GM23338 (cell line): ENCODE data around the gene JOSD1. TPM values are rescaled to one million over a fixed set of nuclear protein-coding genes. Genes with fewer than 3 reads are reported as not detected.

Experiments used
- EZH2 ChIP-seq: fragments of 200-600 bp; sonication (generic); IDR thresholded peaks from one replicate; pipeline ENCODE4 v1.8.0; 2017; ENCODE audit warnings: antibody characterized with exemption, mild to moderate bottlenecking, low read depth; ENCODE audit not compliant: unreplicated experiment
- JUNB ChIP-seq: IDR thresholded peaks from one replicate; pipeline ENCODE4 v1.6.1; 2016; ENCODE audit warnings: antibody characterized with exemption; ENCODE audit not compliant: unreplicated experiment
- NANOG ChIP-seq: IDR thresholded peaks from 2 replicates; pipeline ENCODE4 v1.6.1; 2016; ENCODE audit warnings: antibody characterized with exemption, borderline replicate concordance
- POLR2AphosphoS5 ChIP-seq: IDR thresholded peaks from 2 replicates; pipeline ENCODE4 v1.6.1; 2016; ENCODE audit warnings: antibody characterized with exemption, low read depth
- STAT1 ChIP-seq: IDR thresholded peaks from one replicate; pipeline ENCODE4 v1.6.1; 2016; ENCODE audit warnings: antibody characterized with exemption; ENCODE audit not compliant: unreplicated experiment
- ZNF331 ChIP-seq: fragments of 250-450 bp; sonication (Bioruptor Pico); IDR thresholded peaks from 2 replicates; pipeline ENCODE4 v1.5.0; 2020; ENCODE audit warnings: low read depth, mild to moderate bottlenecking, moderate library complexity
- polyA plus RNA-seq: library from polyadenylated mRNA; unstranded; fragments of >200 nt; fragmentation: Nextera tagmentation; extraction: Ambion mirVana; gene quantifications from 2 replicates; pipeline ENCODE4 v1.2.1, GENCODE V29; 2016
- total RNA-seq: library from RNA; depleted of rRNA; stranded (reverse); fragments of >200 nt; shearing (Covaris generic); gene quantifications from 2 replicates; pipeline ENCODE4 v1.2.3, GENCODE V29; 2014
- TF ChIP-seq, protein P1 (sequence below): fragments of 250-450 bp; sonication (Bioruptor Pico); IDR thresholded peaks from 2 replicates; pipeline ENCODE4 v1.5.0; 2020; ENCODE audit warnings: mild to moderate bottlenecking, moderate library complexity
- TF ChIP-seq, protein P2 (sequence below), 2 experiments: fragments of 200-600 bp in 1 of 2; sonication (generic) in 1 of 2; conservative IDR thresholded peaks; 2 replicates each; pipeline versions ENCODE4 v1.5.1 to v1.6.1; 2016 to 2017; ENCODE audit warnings: antibody characterized with exemption in 2 of 2, low read depth in 2 of 2, mild to moderate bottlenecking in 2 of 2, moderate library complexity in 1 of 2
- TF ChIP-seq, protein P3 (sequence below): IDR thresholded peaks from one replicate; pipeline ENCODE4 v1.6.1; 2018; ENCODE audit warnings: antibody characterized with exemption; ENCODE audit not compliant: unreplicated experiment

JOSD1 gene
- total and polyA plus RNA-seq, 2 experiments from 2014 or later: 4.6 to 19.7 TPM

DNA sequence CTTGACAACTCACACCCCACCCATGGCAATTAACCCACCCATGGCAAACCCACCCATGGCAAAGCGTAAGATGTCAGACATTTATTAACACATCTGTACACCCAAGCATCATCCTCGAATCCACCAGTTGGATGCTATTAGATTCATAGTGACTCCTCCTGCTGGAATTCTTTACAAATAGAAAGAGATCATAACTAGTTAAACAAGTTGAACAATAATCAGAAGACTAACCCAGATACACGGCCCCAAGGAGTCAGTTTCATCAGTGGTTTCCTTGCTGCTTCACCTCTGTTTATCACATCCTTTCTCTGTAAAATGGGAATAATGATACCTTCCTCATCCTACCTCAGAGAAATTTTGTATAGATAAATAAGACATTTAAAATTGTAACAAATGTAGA is 10.1 kb upstream of the JOSD1 start (continued):
- TF ChIP-seq, protein P1, sequence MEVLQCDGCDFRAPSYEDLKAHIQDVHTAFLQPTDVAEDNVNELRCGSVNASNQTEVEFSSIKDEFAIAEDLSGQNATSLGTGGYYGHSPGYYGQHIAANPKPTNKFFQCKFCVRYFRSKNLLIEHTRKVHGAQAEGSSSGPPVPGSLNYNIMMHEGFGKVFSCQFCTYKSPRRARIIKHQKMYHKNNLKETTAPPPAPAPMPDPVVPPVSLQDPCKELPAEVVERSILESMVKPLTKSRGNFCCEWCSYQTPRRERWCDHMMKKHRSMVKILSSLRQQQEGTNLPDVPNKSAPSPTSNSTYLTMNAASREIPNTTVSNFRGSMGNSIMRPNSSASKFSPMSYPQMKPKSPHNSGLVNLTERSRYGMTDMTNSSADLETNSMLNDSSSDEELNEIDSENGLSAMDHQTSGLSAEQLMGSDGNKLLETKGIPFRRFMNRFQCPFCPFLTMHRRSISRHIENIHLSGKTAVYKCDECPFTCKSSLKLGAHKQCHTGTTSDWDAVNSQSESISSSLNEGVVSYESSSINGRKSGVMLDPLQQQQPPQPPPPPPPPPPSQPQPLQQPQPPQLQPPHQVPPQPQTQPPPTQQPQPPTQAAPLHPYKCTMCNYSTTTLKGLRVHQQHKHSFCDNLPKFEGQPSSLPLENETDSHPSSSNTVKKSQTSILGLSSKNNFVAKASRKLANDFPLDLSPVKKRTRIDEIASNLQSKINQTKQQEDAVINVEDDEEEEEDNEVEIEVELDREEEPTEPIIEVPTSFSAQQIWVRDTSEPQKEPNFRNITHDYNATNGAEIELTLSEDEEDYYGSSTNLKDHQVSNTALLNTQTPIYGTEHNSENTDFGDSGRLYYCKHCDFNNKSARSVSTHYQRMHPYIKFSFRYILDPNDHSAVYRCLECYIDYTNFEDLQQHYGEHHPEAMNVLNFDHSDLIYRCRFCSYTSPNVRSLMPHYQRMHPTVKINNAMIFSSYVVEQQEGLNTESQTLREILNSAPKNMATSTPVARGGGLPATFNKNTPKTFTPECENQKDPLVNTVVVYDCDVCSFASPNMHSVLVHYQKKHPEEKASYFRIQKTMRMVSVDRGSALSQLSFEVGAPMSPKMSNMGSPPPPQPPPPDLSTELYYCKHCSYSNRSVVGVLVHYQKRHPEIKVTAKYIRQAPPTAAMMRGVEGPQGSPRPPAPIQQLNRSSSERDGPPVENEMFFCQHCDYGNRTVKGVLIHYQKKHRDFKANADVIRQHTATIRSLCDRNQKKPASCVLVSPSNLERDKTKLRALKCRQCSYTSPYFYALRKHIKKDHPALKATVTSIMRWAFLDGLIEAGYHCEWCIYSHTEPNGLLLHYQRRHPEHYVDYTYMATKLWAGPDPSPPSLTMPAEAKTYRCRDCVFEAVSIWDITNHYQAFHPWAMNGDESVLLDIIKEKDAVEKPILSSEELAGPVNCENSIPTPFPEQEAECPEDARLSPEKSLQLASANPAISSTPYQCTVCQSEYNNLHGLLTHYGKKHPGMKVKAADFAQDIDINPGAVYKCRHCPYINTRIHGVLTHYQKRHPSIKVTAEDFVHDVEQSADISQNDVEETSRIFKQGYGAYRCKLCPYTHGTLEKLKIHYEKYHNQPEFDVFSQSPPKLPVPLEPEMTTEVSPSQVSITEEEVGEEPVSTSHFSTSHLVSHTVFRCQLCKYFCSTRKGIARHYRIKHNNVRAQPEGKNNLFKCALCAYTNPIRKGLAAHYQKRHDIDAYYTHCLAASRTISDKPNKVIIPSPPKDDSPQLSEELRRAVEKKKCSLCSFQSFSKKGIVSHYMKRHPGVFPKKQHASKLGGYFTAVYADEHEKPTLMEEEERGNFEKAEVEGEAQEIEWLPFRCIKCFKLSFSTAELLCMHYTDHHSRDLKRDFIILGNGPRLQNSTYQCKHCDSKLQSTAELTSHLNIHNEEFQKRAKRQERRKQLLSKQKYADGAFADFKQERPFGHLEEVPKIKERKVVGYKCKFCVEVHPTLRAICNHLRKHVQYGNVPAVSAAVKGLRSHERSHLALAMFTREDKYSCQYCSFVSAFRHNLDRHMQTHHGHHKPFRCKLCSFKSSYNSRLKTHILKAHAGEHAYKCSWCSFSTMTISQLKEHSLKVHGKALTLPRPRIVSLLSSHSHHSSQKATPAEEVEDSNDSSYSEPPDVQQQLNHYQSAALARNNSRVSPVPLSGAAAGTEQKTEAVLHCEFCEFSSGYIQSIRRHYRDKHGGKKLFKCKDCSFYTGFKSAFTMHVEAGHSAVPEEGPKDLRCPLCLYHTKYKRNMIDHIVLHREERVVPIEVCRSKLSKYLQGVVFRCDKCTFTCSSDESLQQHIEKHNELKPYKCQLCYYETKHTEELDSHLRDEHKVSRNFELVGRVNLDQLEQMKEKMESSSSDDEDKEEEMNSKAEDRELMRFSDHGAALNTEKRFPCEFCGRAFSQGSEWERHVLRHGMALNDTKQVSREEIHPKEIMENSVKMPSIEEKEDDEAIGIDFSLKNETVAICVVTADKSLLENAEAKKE: no peak
- TF ChIP-seq JUNB: no peak
- TF ChIP-seq, protein P2, sequence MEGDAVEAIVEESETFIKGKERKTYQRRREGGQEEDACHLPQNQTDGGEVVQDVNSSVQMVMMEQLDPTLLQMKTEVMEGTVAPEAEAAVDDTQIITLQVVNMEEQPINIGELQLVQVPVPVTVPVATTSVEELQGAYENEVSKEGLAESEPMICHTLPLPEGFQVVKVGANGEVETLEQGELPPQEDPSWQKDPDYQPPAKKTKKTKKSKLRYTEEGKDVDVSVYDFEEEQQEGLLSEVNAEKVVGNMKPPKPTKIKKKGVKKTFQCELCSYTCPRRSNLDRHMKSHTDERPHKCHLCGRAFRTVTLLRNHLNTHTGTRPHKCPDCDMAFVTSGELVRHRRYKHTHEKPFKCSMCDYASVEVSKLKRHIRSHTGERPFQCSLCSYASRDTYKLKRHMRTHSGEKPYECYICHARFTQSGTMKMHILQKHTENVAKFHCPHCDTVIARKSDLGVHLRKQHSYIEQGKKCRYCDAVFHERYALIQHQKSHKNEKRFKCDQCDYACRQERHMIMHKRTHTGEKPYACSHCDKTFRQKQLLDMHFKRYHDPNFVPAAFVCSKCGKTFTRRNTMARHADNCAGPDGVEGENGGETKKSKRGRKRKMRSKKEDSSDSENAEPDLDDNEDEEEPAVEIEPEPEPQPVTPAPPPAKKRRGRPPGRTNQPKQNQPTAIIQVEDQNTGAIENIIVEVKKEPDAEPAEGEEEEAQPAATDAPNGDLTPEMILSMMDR (conservative IDR thresholded peaks at IDR 0.05; ENCODE audit: low read depth in 2 of 2): no peak
- TF ChIP-seq EZH2: no peak
- TF ChIP-seq NANOG: no peak
- no peak for TF ChIP-seq POLR2AphosphoS5
- TF ChIP-seq, protein P3, sequence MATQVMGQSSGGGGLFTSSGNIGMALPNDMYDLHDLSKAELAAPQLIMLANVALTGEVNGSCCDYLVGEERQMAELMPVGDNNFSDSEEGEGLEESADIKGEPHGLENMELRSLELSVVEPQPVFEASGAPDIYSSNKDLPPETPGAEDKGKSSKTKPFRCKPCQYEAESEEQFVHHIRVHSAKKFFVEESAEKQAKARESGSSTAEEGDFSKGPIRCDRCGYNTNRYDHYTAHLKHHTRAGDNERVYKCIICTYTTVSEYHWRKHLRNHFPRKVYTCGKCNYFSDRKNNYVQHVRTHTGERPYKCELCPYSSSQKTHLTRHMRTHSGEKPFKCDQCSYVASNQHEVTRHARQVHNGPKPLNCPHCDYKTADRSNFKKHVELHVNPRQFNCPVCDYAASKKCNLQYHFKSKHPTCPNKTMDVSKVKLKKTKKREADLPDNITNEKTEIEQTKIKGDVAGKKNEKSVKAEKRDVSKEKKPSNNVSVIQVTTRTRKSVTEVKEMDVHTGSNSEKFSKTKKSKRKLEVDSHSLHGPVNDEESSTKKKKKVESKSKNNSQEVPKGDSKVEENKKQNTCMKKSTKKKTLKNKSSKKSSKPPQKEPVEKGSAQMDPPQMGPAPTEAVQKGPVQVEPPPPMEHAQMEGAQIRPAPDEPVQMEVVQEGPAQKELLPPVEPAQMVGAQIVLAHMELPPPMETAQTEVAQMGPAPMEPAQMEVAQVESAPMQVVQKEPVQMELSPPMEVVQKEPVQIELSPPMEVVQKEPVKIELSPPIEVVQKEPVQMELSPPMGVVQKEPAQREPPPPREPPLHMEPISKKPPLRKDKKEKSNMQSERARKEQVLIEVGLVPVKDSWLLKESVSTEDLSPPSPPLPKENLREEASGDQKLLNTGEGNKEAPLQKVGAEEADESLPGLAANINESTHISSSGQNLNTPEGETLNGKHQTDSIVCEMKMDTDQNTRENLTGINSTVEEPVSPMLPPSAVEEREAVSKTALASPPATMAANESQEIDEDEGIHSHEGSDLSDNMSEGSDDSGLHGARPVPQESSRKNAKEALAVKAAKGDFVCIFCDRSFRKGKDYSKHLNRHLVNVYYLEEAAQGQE: no peak
- no peak for TF ChIP-seq ZNF331
- no peak for TF ChIP-seq STAT1
